PC-9 (cell line): ENCODE measurements around the gene PTGES. TPM values are rescaled to one million over a fixed set of nuclear protein-coding genes. Genes with fewer than 3 reads are reported as not detected.

Experiments
- BruUV-seq: library from RNA; stranded (reverse); fragments of 400-500 nt; replicated peaks from 2 replicates; lab custom pipeline; 2021; lab: Mats Ljungman, UMichigan
- CTCF ChIA-PET: fragments of 300-600 bp; sonication (Branson Sonifier 250); formaldehyde crosslinking; loops from one replicate; lab custom pipeline; 2022; ENCODE audit warnings: antibody characterized with exemption; lab: Charles Lee
- POLR2A ChIA-PET: fragments of 300-600 bp; sonication (Branson Sonifier 250); formaldehyde crosslinking; loops from one replicate; lab custom pipeline; 2022; ENCODE audit warnings: antibody characterized with exemption; ENCODE audit not compliant: unreplicated experiment; lab: Charles Lee
- DNase-seq, 2 experiments: peaks; one replicate each; pipeline versions ENCODE4 v3.0.0 to v3.0.0-alpha.2; 2015 to 2022; ENCODE audit warnings: mixed read lengths in 1 of 2
- H2AFZ ChIP-seq: fragments of 200-600 bp; sonication (generic); 2 replicates; pipeline ENCODE4 v1.8.1; 2017; ENCODE audit warnings: antibody characterized with exemption
- H3F3A ChIP-seq: fragments of 200-600 bp; sonication (generic); 2 replicates; pipeline ENCODE4 v1.8.1; 2017; ENCODE audit warnings: antibody characterized with exemption, mild to moderate bottlenecking, low read depth; ENCODE audit not compliant: insufficient read depth
- H3K27ac ChIP-seq: fragments of 200-600 bp; sonication (generic); 2 replicates; pipeline ENCODE4 v1.6.1; 2016; ENCODE audit warnings: mixed run types
- H3K27me3 ChIP-seq: fragments of 200-600 bp; sonication (generic); 2 replicates; pipeline ENCODE4 v1.6.1; 2016; ENCODE audit warnings: low read depth, mixed run types; ENCODE audit not compliant: insufficient read depth
- H3K36me3 ChIP-seq: fragments of 200-600 bp; sonication (generic); 2 replicates; pipeline ENCODE4 v1.6.1; 2016; ENCODE audit warnings: low read depth, mixed run types
- H3K4me1 ChIP-seq: fragments of 200-600 bp; sonication (generic); replicated peaks from 2 replicates; pipeline ENCODE4 v1.6.1; 2016; ENCODE audit warnings: mixed run types; ENCODE audit not compliant: insufficient read depth
- H3K4me2 ChIP-seq: fragments of 200-600 bp; sonication (generic); 2 replicates; pipeline ENCODE4 v1.6.1; 2017; ENCODE audit warnings: mixed run types
- H3K4me3 ChIP-seq: fragments of 200-600 bp; sonication (generic); 2 replicates; pipeline ENCODE4 v1.6.1; 2016; ENCODE audit warnings: mixed run types
- H3K79me2 ChIP-seq: fragments of 200-600 bp; sonication (generic); 2 replicates; pipeline ENCODE4 v1.6.1; 2017; ENCODE audit warnings: low read depth, mixed run types
- H3K9me2 ChIP-seq: fragments of 200-600 bp; sonication (generic); 2 replicates; pipeline ENCODE4 v1.8.1; 2017; ENCODE audit warnings: mild to moderate bottlenecking; ENCODE audit not compliant: insufficient read depth
- H3K9me3 ChIP-seq: fragments of 200-600 bp; sonication (generic); 2 replicates; pipeline ENCODE4 v1.8.1; 2016; ENCODE audit warnings: low read depth; ENCODE audit not compliant: insufficient read depth
- H4K20me1 ChIP-seq: fragments of 200-600 bp; sonication (generic); 2 replicates; pipeline ENCODE4 v1.8.1; 2017; ENCODE audit not compliant: insufficient read depth
- EZH2 ChIP-seq: fragments of 200-600 bp; sonication (generic); IDR thresholded peaks from 2 replicates; pipeline ENCODE4 v1.8.0; 2017; ENCODE audit warnings: antibody characterized with exemption, low read depth
- intact Hi-C: fragments of 100-400 bp; cut with micrococcal nuclease; formaldehyde crosslinking; loops from one replicate; pipeline ENCODE4 v1.10.0; 2022; ENCODE audit not compliant: unreplicated experiment
- total RNA-seq: library from RNA; stranded (reverse); gene quantifications from 2 replicates; pipeline ENCODE4 v1.2.3, GENCODE V29; 2021
- TF ChIP-seq, protein P1 (sequence below): fragments of 200-600 bp; sonication (generic); conservative IDR thresholded peaks from 2 replicates; pipeline ENCODE4 v1.6.1; 2017; ENCODE audit warnings: mixed run types, antibody characterized with exemption, mild to moderate bottlenecking, moderate library complexity

PTGES gene
- total RNA-seq, 1 experiment from 2014 or later = 119 TPM

- DNase-seq = peak in 1 of 2 experiments; percentile 67
- Histone ChIP-seq H3K36me3 (peaks cover 56% of the 10 kb centered on the region), H3K9me3 (no peaks in the 10 kb centered on the region), H3K27me3 (no peaks in the 10 kb centered on the region), H4K20me1 (peaks cover 30% of the 10 kb centered on the region), H3K27ac (peak overlapping the region; percentile 94), H3K4me2 (peak overlapping the region; percentile 90), H3F3A (peaks cover 85% of the 10 kb centered on the region), H3K79me2 (peaks cover 89% of the 10 kb centered on the region), H2AFZ (no peak overlapping the region), H3K4me1 (peaks cover 44% of the 10 kb centered on the region), H3K4me3 (peak overlapping the region; percentile 85; the same call in 1 of the 2 replicates), H3K9me2 (no peaks in the 10 kb centered on the region)
- CTCF ChIA-PET = no interaction called here
- intact Hi-C loops = no loop called here
- TF ChIP-seq EZH2 = no peak
- TF ChIP-seq, protein P1, sequence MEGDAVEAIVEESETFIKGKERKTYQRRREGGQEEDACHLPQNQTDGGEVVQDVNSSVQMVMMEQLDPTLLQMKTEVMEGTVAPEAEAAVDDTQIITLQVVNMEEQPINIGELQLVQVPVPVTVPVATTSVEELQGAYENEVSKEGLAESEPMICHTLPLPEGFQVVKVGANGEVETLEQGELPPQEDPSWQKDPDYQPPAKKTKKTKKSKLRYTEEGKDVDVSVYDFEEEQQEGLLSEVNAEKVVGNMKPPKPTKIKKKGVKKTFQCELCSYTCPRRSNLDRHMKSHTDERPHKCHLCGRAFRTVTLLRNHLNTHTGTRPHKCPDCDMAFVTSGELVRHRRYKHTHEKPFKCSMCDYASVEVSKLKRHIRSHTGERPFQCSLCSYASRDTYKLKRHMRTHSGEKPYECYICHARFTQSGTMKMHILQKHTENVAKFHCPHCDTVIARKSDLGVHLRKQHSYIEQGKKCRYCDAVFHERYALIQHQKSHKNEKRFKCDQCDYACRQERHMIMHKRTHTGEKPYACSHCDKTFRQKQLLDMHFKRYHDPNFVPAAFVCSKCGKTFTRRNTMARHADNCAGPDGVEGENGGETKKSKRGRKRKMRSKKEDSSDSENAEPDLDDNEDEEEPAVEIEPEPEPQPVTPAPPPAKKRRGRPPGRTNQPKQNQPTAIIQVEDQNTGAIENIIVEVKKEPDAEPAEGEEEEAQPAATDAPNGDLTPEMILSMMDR = no peak
- POLR2A ChIA-PET = no interaction called here
- BruUV-seq = no TSS peak
These were observed 4.6 kb downstream of the PTGES start for GRCh38 chr9:129748249-129748648.

DNA sequence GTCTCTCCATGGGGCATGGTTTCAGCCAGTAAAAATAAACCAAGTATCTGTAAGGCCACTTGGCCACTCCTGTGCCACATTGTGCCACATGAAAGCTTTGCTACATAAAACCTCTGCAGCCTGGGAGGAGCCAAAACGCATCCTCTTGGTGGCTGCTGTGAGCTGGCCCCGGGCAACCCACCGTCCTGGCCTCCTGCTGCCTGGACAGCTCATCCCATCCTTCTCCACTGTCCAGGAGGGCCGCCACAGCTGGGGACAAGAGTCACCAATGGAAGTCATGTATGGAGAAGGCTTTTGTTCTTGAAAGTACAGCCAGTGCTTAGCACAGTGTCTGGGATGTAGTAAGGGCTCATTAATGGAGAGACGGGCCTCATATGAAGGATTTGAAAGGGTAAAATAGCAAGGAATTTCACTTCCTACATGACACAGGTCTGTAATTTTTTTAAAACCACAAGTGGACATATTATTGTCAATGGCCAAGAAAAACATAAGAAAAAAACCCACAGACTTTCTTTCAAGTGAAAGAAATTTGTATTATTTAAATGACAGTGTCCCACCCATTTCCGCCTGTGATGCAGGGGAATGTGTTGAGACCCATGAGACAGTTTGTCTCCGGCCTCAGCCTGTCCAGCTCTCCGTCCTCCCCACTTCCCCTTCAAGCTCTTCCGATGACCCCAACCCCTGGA is 6.6 kb downstream of the PTGES start:
- peaks cover 56% of the 10 kb centered on the region for H3K36me3 ChIP-seq

DNA sequence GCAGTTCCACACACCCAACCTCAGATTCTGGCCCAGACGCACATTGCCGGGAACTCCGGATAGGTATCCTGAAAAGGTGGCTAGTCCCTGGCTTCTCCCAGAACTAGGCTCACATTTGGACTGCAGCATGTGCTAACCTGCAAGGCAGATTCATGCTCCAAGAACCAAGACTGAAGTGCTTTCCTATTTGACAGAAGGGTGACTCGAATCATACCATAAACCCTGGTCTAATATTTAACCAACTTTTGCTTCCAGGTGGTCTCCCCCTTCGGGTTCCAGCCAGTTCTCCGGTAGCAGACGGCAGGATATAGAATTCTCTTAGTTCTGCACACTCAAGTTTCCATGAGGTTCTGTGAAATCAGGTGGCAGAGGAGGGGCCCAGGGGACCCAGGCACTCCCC is 7.6 kb downstream of the PTGES start:
- Histone ChIP-seq H3K36me3 (peaks cover 65% of the 10 kb centered on the region), H3K4me1 (peaks cover 31% of the 10 kb centered on the region), H3F3A (peaks cover 83% of the 10 kb centered on the region), H3K4me2 (no peak overlapping the region), H3K9me3 (no peaks in the 10 kb centered on the region), H3K79me2 (peaks cover 82% of the 10 kb centered on the region), H3K27ac (no peak overlapping the region), H3K4me3 (no peak overlapping the region), H2AFZ (no peak overlapping the region), H3K9me2 (no peaks in the 10 kb centered on the region), H3K27me3 (no peaks in the 10 kb centered on the region), H4K20me1 (peaks cover 54% of the 10 kb centered on the region)
- intact Hi-C loops = no loop called here
- ChIA-PET CTCF (no interaction called here), POLR2A (interaction anchor here (0.7 kb wide), 1 partner anchor 18 kb away, joined by 15 read pairs; no protein-coding TSS in a partner anchor)
- DNase-seq = no peak
- TF ChIP-seq EZH2 = no peak
- TF ChIP-seq, protein P1 = no peak
- no TSS peak for BruUV-seq

More for the DNA sequence above, 6.6 kb downstream of the PTGES start:
- intact Hi-C loops = no loop called here
- Histone ChIP-seq H2AFZ (no peak overlapping the region), H3K9me2 (no peaks in the 10 kb centered on the region), H4K20me1 (peaks cover 44% of the 10 kb centered on the region), H3K27me3 (no peaks in the 10 kb centered on the region), H3K27ac (no peak overlapping the region), H3K79me2 (peaks cover 87% of the 10 kb centered on the region), H3K4me2 (no peak overlapping the region), H3F3A (peaks cover 83% of the 10 kb centered on the region), H3K4me3 (no peak overlapping the region), H3K9me3 (no peaks in the 10 kb centered on the region), H3K4me1 (peaks cover 41% of the 10 kb centered on the region)
- BruUV-seq = no TSS peak
- DNase-seq = no peak
- ChIA-PET POLR2A (interaction anchor here (0.6 to 0.7 kb wide), 2 partner anchors 17 to 84 kb away, joined by 9 to 15 read pairs; no protein-coding TSS in a partner anchor), CTCF (no interaction called here)
- TF ChIP-seq, protein P1 = no peak
- TF ChIP-seq EZH2 = no peak
